Effector memory CD4-positive, alpha-beta T cell (primary cell): ENCODE results near the gene NPHP4.

ENCODE experiments used
- DNase-seq, 3 donors: peaks; one replicate each; pipeline ENCODE4 v3.0.0-alpha.2; 2020
- H3K27ac ChIP-seq: 2 replicates; pipeline ENCODE4 v1.7.0; 2013; ENCODE audit warnings: mild to moderate bottlenecking, low read length, moderate library complexity; ENCODE audit not compliant: insufficient read depth, poor library complexity, severe bottlenecking
- H3K27me3 ChIP-seq: replicated peaks from 2 replicates; pipeline ENCODE4 v1.7.0; 2013; ENCODE audit warnings: mild to moderate bottlenecking, low read length; ENCODE audit not compliant: insufficient read depth, control insufficient read depth, poor library complexity, severe bottlenecking
- H3K36me3 ChIP-seq: 2 replicates; pipeline ENCODE4 v1.7.0; 2013; ENCODE audit warnings: mild to moderate bottlenecking, low read length, moderate library complexity; ENCODE audit not compliant: control insufficient read depth, insufficient read depth
- H3K4me1 ChIP-seq: 2 replicates; pipeline ENCODE4 v1.7.0; 2013; ENCODE audit warnings: low read length, mild to moderate bottlenecking; ENCODE audit not compliant: control insufficient read depth, insufficient read depth, poor library complexity, severe bottlenecking
- H3K4me3 ChIP-seq: 2 replicates; pipeline ENCODE4 v1.7.0; 2013; ENCODE audit warnings: low read length, low read depth, mild to moderate bottlenecking; ENCODE audit not compliant: insufficient read depth, poor library complexity, severe bottlenecking
- H3K9me3 ChIP-seq: 2 replicates; pipeline ENCODE4 v1.7.0; 2013; ENCODE audit warnings: mild to moderate bottlenecking, low read length, moderate library complexity; ENCODE audit not compliant: control insufficient read depth

NPHP4 gene

GRCh38 chr1:6004412-6005123, 12.3 kb upstream of the NPHP4 start:
- Histone ChIP-seq H3K4me3 (no peak overlapping the region), H3K27me3 (no peaks in the 10 kb centered on the region), H3K9me3 (no peaks in the 10 kb centered on the region), H3K27ac (no peak overlapping the region), H3K4me1 (peaks cover 5% of the 10 kb centered on the region), H3K36me3 (no peaks in the 10 kb centered on the region)
- DNase-seq = no peak

- Histone ChIP-seq H3K4me1 (peaks cover 5% of the 10 kb centered on the region), H3K27me3 (no peaks in the 10 kb centered on the region), H3K36me3 (no peaks in the 10 kb centered on the region), H3K27ac (peak overlapping the region; percentile 7), H3K9me3 (no peaks in the 10 kb centered on the region), H3K4me3 (no peak overlapping the region)
- DNase-seq = no peak
Measured at GRCh38 chr1:6003568-6004411, 11.6 kb upstream of the NPHP4 start.

- no peak overlapping the region for H3K4me3 ChIP-seq
- no peaks in the 10 kb centered on the region for H3K36me3 ChIP-seq
- no peak for DNase-seq
- no peak overlapping the region for H3K27ac ChIP-seq
- H3K27me3 ChIP-seq = no peaks in the 10 kb centered on the region
- H3K4me1 ChIP-seq = peaks cover 5% of the 10 kb centered on the region
- no peaks in the 10 kb centered on the region for H3K9me3 ChIP-seq
Measured at GRCh38 chr1:6002714-6003501, 10.7 kb upstream of the NPHP4 start.

GRCh38 chr1:6001992-6002576, 9.9 kb upstream of the NPHP4 start:
- H3K4me3 ChIP-seq = no peak overlapping the region
- H3K27me3 ChIP-seq = no peaks in the 10 kb centered on the region
- no peak for DNase-seq
- no peak overlapping the region for H3K27ac ChIP-seq
- H3K4me1 ChIP-seq = peaks cover 5% of the 10 kb centered on the region
- no peaks in the 10 kb centered on the region for H3K36me3 ChIP-seq
- no peaks in the 10 kb centered on the region for H3K9me3 ChIP-seq

GRCh38 chr1:6000444-6001288, 8.4 kb upstream of the NPHP4 start:
- no peak overlapping the region for H3K27ac ChIP-seq
- H3K36me3 ChIP-seq = no peaks in the 10 kb centered on the region
- H3K9me3 ChIP-seq = no peaks in the 10 kb centered on the region
- no peaks in the 10 kb centered on the region for H3K27me3 ChIP-seq
- H3K4me3 ChIP-seq = no peak overlapping the region
- peaks cover 5% of the 10 kb centered on the region for H3K4me1 ChIP-seq
- no peak for DNase-seq

- Histone ChIP-seq H3K27me3 (no peaks in the 10 kb centered on the region), H3K4me1 (peaks cover 12% of the 10 kb centered on the region), H3K9me3 (no peaks in the 10 kb centered on the region), H3K36me3 (no peaks in the 10 kb centered on the region), H3K27ac (no peak overlapping the region), H3K4me3 (no peak overlapping the region)
- no peak for DNase-seq
Measured at GRCh38 chr1:5999711-6000443, 7.7 kb upstream of the NPHP4 start.

- H3K9me3 ChIP-seq = no peaks in the 10 kb centered on the region
- H3K27me3 ChIP-seq = no peaks in the 10 kb centered on the region
- peaks cover 22% of the 10 kb centered on the region for H3K4me1 ChIP-seq
- H3K36me3 ChIP-seq = no peaks in the 10 kb centered on the region
- H3K4me3 ChIP-seq = no peak overlapping the region
- no peak overlapping the region for H3K27ac ChIP-seq
- DNase-seq = no peak
Measured at GRCh38 chr1:5998906-5999301, 6.7 kb upstream of the NPHP4 start.

- Histone ChIP-seq H3K4me1 (peaks cover 27% of the 10 kb centered on the region), H3K36me3 (no peaks in the 10 kb centered on the region), H3K4me3 (no peak overlapping the region), H3K9me3 (no peaks in the 10 kb centered on the region), H3K27ac (no peak overlapping the region), H3K27me3 (no peaks in the 10 kb centered on the region)
- no peak for DNase-seq
Measured at GRCh38 chr1:5998051-5998905, 6.1 kb upstream of the NPHP4 start.
